ENCODE measurements around the gene TRIO.
A peak's percentile ranks its signal among the peaks of the same experiment; 100 is the strongest.

Gene TRIO

GRCh38 chr5:14364096-14364495 is 221.0 kb downstream of the TRIO start:
- Histone ChIP-seq H4K20me1 (ENCODE audit: insufficient read depth, low read length) (no peaks in the 10 kb centered on the region), H2AFZ (ENCODE audit: low read length) (no peak overlapping the region), H3K4me2 (ENCODE audit: low read depth, low read length) (no peak overlapping the region), H3K9ac (ENCODE audit: low read length) (no peak overlapping the region), H3K4me3 (ENCODE audit: low read length) (no peak overlapping the region), H3K4me1 (ENCODE audit: low read length) (no peaks in the 10 kb centered on the region), H3K9me2 (replicated peaks; ENCODE audit: insufficient read depth, low read length) (no peaks in the 10 kb centered on the region), H3K79me2 (ENCODE audit: low read length) (no peaks in the 10 kb centered on the region), H3F3A (ENCODE audit: insufficient read depth, low read length) (no peaks in the 10 kb centered on the region), H3K27ac (ENCODE audit: low read length) (no peak overlapping the region), H3K36me3 (replicated peaks; ENCODE audit: insufficient read depth, low read length) (peaks cover 3% of the 10 kb centered on the region; the same call in 1 of the 2 replicates), H3K9me3 (replicated peaks; ENCODE audit: insufficient read depth, low read length) (no peaks in the 10 kb centered on the region), H3K27me3 (replicated peaks; ENCODE audit: insufficient read depth, low read length) (no peaks in the 10 kb centered on the region)
- peak; percentile 16 for DNase-seq
- TF ChIP-seq EZH2 (optimal IDR thresholded peaks at IDR 0.05; ENCODE audit: low read depth, low read length) (no peak), CTCF (IDR thresholded peaks at IDR 0.05; ENCODE audit: low read length) (no peak), EZH2phosphoT487 (IDR thresholded peaks at IDR 0.05; ENCODE audit: low read length) (no peak)

- Histone ChIP-seq H3K27me3 (replicated peaks; ENCODE audit: insufficient read depth, low read length) (no peaks in the 10 kb centered on the region), H3K36me3 (replicated peaks; ENCODE audit: insufficient read depth, low read length) (peaks cover 3% of the 10 kb centered on the region; the same call in 1 of the 2 replicates), H3K27ac (ENCODE audit: low read length) (no peak overlapping the region), H3K79me2 (ENCODE audit: low read length) (no peaks in the 10 kb centered on the region), H3F3A (ENCODE audit: insufficient read depth, low read length) (no peaks in the 10 kb centered on the region), H4K20me1 (ENCODE audit: insufficient read depth, low read length) (no peaks in the 10 kb centered on the region), H3K9me2 (replicated peaks; ENCODE audit: insufficient read depth, low read length) (no peaks in the 10 kb centered on the region), H3K4me3 (ENCODE audit: low read length) (no peak overlapping the region), H3K4me2 (ENCODE audit: low read depth, low read length) (no peak overlapping the region), H3K9me3 (replicated peaks; ENCODE audit: insufficient read depth, low read length) (no peaks in the 10 kb centered on the region), H3K9ac (ENCODE audit: low read length) (no peak overlapping the region), H3K4me1 (ENCODE audit: low read length) (no peaks in the 10 kb centered on the region), H2AFZ (ENCODE audit: low read length) (no peak overlapping the region)
- no peak for DNase-seq
- no peak for TF ChIP-seq EZH2 (optimal IDR thresholded peaks at IDR 0.05; ENCODE audit: low read depth, low read length)
- peak; percentile 60 for TF ChIP-seq CTCF (IDR thresholded peaks at IDR 0.05; ENCODE audit: low read length)
- TF ChIP-seq EZH2phosphoT487 (IDR thresholded peaks at IDR 0.05; ENCODE audit: low read length), result no peak
Measured at GRCh38 chr5:14364576-14365472, 221.7 kb downstream of the TRIO start.

- H3K4me1 ChIP-seq (ENCODE audit: low read length), result no peaks in the 10 kb centered on the region
- H3K79me2 ChIP-seq (ENCODE audit: low read length), result no peaks in the 10 kb centered on the region
- no peaks in the 10 kb centered on the region for H3K27me3 ChIP-seq (replicated peaks; ENCODE audit: insufficient read depth, low read length)
- no peak overlapping the region for H3K4me3 ChIP-seq (ENCODE audit: low read length)
- H4K20me1 ChIP-seq (ENCODE audit: insufficient read depth, low read length), result no peaks in the 10 kb centered on the region
- no peak overlapping the region for H2AFZ ChIP-seq (ENCODE audit: low read length)
- H3K9ac ChIP-seq (ENCODE audit: low read length), result no peak overlapping the region
- no peaks in the 10 kb centered on the region for H3K9me3 ChIP-seq (replicated peaks; ENCODE audit: insufficient read depth, low read length)
- H3K27ac ChIP-seq (ENCODE audit: low read length), result no peak overlapping the region
- TF ChIP-seq EZH2phosphoT487 (IDR thresholded peaks at IDR 0.05; ENCODE audit: low read length), result no peak
- no peak for TF ChIP-seq CTCF (IDR thresholded peaks at IDR 0.05; ENCODE audit: low read length)
- TF ChIP-seq EZH2 (optimal IDR thresholded peaks at IDR 0.05; ENCODE audit: low read depth, low read length), result no peak
- H3K9me2 ChIP-seq (replicated peaks; ENCODE audit: insufficient read depth, low read length), result no peaks in the 10 kb centered on the region
- no peak overlapping the region for H3K4me2 ChIP-seq (ENCODE audit: low read depth, low read length)
- H3K36me3 ChIP-seq (replicated peaks; ENCODE audit: insufficient read depth, low read length), result peaks cover 3% of the 10 kb centered on the region; the same call in 1 of the 2 replicates
- no peak for DNase-seq
- no peaks in the 10 kb centered on the region for H3F3A ChIP-seq (ENCODE audit: insufficient read depth, low read length)
Measured at GRCh38 chr5:14365831-14366430, 222.8 kb downstream of the TRIO start.
